Stimulated activated CD4-positive, alpha-beta T cell treated with anti-CD3 and anti-CD28 coated beads, Interleukin-2, amount 100 ng/mL, for 48 hours (primary cell): Measurements from ENCODE around the gene PRH1.

ENCODE experiments used
- DNase-seq, 2 donors: peaks; one replicate each; pipeline ENCODE4 v3.0.0-alpha.2; 2020

Gene PRH1

DNA sequence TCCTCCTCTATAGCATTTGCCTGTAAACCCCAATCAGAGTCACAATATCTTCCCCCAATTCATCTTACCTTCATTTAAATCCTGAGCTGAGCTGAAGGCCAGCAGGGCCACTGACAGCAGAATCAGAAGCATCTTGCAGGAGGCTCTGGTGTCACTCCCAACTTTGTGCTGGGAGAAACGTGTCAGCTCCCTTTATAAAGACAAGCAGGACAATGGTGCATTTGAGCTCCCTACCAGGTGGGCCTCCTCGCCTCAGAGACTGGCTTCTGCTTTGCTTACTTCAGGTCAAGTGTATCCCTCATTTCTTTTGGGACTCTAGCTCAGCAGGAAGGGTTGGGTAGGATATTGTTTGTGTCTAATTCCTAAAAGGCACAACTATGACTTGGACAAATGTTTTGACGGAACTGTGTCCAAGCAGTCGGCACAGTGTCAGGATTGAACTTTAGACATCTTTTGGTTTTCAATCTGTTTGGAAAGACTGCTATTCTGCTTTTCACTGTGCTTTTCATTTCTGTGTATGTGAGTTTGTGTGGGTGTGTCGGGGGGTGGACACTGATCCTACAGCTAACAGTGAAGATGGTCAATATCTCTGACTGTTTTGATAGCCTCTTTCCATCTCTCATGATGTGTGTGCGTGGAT is at the start of gene PRH1:
TSS of gene PRH1 (minus strand) at position 170 of the 640 bp plus-strand sequence. CDS start at position 132, 38 bp downstream.
- no peak for DNase-seq

DNA sequence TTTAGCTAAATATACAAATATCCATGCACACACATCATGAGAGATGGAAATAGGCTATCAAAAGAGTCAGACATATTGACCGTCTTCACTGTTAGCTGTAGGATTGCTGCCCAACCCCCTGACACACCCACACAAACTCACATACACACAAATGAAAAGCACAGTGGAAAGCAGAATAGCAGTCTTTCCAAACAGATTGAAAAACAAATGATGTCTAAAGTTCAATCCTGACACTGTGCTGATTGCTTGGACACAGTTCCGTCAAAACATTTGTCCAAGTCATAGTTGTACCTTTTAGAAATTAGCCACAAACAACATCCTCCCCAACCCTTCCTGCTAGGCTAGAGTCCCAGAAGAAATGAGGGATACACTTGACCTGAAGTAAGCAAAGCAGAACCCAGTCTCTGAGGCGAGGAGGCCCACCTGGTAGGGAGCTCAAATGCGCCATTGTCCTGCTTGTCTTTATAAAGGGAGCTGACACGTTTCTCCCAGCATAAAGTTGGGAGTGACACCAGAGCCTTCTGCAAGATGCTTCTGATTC is 44.8 kb upstream of the PRH1 start, which contains the start of gene PRH2:
TSS of gene PRH2 (plus strand) at position 491 of the 541 bp plus-strand sequence. CDS start at position 529, 38 bp downstream.
- no peak for DNase-seq

DNA sequence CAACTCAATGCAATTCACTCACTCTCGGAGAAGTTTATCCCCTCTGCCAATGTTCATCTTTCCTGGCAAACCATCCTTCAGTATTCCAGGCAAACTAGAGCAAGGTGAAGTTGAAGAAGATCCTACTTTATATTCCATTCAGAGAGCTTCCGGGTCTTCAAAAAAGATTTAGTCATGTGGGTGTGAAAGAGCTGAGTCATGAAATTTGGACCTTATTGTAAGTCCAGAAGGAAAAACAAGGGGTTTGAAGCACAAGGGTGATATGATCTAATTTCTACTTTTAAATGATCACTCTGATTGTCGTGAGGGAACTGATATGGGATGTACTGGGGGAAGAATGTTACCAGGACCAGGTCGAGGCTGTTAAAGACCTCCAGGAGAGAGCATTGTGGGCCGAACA is 42.2 kb upstream of the PRH1 start:
- DNase-seq = no peak

DNA sequence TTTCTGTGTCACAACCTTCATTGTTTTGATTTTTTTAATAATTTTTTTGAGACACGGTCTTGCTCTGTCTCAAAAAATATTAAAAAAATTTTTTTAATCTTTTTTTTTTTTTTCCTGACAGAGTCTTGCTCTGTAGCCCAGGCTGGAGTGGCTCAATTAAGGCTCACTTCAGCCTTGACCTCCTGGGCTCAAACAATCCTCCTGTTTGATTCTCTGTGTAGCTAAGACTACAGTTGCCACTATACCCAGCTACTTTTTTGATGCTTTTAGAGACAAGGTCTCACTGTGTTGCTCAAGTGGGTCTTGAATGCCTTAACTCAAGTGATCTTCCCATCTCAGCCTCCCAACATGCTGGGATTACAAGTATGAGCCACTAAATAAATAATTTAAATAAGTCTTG is 35.8 kb upstream of the PRH1 start:
- no peak for DNase-seq

DNA sequence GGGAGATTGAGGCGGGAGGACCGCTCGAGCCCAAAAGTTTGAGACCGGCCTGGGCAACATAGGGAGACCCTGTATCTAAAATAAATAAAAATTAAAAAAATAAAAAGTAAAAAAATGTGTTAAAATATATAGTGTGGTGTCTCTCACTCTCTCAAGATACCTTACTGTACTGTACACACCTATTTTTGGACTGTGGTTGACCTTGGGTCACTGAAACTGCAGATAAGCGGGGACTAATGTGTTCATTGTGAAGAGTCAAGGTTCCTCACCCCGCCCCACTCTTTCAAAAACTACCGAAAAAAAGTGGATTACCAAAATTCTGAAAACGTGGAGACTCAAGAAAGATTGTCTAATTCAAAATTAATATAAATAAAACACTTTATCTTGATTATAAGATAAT is 26.3 kb upstream of the PRH1 start:
- DNase-seq = no peak

DNA sequence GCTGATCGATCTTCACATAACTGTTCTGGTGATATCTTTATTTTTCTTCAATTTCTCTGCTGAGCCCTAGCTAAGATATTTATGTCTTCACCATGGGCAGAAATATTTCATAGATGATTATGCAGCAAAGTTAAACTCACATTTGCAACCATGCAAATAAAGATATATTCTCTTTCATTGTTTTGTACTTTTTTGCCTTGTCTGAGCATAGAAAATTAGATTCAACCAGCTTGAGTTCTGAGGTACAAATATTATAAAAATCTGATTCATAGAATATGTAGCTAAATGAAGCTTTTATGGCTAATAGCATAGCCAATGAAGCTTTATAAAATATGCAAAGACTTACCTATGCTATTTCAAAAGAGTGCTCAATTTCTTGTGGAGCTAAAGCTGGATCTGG is 25.4 kb upstream of the PRH1 start, which contains the start of gene TAS2R13:
TSS of gene TAS2R13 (minus strand) at position 101 of the 400 bp plus-strand sequence. CDS start 264 bp downstream, outside the sequence.
- no peak for DNase-seq

DNA sequence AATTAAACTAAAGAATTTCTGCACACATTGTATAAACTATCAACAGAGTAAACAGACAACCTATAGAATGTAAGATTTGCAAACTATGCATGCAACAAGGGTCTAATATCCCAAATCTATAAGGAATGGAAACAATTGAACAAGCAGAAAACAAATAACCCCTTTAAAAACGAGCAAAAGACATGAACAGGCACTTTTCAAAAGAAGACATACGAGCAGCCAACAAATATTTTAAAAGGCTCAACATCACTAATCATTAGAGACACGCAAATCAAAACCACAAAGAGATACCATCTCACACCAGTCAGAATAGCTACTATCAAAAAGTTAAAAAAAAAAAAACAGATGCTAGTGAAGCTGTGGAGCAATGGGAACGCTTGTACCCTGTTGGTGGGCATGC is 20.6 kb upstream of the PRH1 start:
- no peak for DNase-seq

DNA sequence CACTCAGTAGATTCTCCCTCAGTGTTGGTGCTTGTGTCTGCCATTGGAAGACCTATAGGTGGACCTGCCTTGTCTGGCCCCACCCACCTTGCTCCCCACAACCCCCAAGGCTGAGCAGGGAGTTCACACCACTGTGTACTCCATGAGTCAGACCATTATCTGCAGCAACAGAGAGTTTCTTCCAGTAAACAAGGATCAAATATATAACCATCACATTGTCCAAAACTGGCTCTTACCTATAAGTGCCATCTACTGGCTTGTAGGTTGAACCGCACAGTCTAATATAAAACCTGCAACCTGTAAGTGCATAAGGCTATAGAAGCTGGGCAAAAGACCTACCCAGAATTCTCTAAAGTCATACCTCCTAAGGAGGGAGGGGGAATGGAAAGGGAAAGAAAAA is 17.4 kb upstream of the PRH1 start:
- no peak for DNase-seq

DNA sequence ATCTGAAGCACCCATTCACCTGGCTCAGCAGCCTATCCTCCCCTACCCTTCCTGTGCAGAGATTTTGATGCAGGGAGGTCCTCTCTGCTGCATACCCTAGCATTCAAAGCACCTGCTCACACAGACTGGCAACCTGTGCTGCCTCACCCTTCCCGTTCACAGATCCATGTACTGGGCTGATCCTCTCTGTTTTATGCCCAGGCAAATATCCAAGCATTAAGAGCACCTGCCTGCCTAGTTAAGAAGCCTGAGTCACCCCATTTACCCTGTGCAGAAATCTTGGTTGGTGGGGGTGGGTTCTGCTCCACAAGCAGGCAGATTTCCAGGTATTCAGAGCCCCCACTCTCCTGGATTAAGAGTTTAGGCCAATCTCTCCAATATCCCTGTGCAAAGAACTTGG is 16.9 kb upstream of the PRH1 start:
- no peak for DNase-seq

DNA sequence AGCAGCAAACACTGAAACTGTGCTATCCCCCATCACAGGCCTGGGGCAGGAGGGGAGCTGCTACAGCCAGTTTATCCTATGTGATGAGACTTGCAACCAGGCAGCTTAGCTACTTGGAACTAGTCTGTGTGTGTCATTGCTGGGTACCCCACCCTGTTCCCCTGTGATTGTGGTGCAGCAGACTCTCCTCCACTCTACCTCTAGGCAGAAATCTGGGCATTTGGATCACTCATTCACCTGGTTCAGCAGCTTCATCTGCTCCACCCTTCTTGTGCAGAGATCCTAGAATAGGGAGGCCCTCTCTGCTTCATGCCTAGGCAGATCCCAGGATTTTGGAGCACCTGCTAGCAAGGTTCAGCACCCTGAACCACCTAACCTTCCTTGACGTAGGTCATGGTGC is 16.5 kb upstream of the PRH1 start:
- no peak for DNase-seq

DNA sequence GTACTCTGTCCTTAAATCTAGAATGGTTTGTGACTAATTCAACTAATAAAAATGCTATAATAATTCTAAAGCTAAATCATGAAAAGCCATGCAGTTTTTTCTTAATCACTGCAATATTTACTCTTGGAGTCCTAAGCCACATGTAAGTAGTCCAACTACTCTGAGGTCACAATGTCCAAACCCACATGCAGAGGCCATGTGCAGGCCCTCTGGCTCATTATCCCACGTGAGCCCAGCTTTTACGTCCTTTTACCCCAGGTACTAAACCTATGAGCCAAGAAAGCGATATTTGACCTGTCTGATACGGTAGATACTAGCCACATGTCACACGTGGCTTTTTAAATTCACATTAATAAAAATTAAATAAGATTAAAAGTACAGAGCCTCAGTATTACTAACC is 12.8 kb upstream of the PRH1 start:
- no peak for DNase-seq

DNA sequence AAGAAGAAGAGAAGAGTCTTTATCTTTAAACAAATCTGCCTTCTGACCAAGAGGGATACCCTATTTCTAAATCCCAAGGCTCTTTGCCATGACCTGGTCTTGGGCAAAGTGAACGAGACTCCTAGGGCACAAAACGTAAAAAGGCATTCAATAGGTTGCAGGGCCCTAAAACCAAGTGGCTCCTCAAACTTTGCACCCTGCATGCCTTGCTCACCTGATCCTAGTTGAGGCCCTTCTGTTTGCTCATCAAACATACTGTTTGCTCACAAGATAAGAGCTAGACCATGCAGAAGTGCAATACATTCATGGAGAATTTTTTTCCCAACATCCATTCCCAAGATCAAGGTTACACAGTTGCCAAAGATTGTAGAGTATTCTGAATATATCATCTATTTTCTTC is 7.9 kb upstream of the PRH1 start:
- no peak for DNase-seq

DNA sequence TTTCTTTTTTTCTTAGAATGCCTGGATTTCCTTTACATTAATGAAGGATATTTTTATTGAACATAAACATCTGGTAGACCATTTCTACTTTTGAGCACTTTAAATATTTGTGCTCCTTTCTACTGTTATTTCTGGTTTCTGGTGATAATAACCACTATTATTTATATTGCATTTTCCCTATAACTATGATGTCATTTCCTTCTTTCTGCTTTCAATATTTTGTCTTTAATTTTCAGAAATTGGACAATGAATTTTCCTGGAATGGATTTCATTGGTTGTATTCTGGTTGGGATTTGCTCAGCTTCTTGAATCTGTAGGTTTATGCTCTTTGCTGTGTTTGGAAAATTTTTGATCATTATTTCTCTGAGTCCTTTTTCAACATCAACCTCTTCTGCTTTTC is 5.2 kb upstream of the PRH1 start:
- no peak for DNase-seq

DNA sequence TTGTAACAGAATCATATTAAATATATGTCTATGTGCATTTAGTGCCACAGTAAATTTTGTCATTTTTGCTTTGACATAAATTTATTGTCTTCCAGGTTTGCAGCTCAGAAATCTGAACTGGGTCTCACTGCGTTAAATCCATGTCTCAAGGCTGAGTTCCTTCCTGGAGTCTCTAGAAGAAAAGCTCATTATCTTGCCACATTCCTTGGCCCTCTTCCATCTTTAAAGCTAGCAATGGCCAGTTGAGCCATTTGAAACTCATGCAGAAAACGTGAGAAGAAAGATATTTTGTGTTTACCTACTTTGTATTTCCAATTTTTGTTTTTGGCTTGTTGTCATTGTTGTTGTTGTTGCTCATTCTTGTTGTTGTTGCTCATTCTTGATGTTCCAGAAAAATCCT is 10.7 kb downstream of the PRH1 start:
- DNase-seq = no peak

DNA sequence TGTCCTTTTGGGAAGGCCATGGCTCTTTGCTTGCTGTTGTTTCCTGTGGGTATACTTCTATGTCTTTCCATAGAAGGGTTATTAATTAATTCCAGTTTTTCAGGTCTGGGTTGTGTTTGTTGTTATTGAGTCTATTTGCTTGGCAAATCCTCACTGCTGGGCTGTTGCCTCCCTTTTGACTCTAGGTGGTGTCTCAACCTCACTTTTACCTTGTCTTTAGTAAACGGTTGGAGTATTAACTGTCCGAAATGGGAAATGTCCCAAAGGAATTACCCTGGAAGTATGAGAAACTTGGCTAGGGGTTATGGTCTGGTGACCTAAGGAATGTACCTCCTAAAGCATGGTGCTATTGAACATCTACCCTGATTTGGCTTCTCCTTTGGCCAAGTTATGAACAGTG is 16.7 kb downstream of the PRH1 start:
- no peak for DNase-seq

DNA sequence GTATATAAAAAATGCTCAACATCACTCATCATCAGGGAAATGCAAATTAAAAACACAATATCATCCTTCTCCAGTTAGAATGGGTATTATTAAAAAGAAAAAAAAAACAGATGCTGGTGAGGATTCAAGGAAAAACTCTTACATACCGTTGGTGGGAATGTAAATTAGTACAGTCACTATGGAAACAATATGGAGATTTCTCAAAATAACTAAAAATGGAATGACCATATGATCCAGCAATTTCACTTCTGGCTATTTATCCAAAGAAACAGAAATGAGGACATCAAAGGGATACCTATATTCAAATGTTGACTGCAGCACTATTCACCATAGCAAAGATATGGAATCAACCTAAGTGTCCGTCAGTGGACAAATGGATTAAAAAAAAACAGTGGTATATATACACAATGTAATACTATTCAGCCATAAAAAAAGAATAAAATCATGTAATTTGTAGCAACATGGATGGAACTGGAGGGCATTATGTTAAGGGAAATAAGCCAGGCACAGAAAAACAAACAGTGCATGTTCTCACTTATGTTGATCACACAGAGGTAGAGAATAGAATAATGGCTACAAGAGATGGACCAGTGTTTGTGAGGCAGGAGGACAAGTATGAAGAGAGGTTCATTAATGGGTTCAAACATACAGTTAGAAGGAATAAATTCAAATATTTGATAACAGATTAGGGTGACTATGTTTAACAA is 20.4 kb downstream of the PRH1 start:
- DNase-seq = no peak

DNA sequence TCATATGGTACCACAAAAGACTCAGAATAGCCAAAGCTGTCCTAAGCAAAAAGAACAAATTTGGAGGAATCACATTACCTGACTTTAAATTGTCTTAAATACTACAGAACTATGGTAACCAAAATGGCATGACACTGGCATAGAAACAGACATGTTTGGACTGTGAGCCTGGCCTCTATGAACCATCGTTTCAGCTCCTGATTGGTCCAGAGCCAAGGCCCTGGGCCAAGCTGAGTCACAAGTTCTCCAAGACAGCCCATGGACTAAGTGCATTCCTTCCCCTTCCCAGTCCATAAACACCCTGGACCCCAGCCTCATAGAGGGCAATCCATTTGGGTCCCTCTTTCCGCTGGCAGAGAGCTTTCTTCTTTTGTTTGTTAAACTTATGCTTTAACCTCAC is 22.7 kb downstream of the PRH1 start:
- no peak for DNase-seq

DNA sequence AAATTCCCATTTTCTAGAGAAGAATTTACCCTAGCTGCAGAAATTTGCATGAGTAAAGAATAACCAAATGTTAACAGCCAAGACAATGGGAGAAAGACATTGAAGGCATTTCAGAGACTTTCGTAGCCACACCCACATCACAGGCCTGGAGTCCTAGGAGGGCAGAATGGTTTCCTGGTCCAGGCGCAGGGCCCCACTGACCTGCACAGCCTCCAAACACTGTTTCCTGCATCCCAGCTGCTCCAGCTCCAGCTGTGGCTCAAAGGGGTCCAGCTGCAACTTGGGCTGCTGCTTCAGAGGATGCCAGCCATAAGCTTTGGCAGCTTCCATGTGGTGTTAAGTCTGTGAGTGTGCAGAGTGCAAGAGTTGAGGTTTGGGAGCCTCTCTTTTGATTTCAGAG is 28.2 kb downstream of the PRH1 start:
- no peak for DNase-seq

DNA sequence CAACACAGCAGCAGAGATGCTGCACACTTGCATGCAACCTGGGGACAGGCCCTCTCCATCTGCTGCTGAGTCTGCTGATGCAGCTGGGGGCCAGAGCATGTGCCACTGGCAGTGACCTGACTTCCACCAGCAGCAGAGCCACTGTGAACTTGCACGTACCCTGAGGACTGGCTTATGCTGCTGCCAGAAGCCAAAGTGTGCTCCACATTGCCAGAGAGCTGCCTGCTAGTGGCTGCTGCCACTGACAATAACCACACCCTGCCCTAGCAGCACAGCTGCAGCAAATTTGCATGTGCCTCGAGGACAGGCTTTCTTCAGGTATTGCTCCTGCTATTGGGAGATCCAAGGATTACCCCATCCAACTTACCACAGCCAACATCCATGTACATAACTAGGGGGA is 30.3 kb downstream of the PRH1 start:
- DNase-seq = no peak

DNA sequence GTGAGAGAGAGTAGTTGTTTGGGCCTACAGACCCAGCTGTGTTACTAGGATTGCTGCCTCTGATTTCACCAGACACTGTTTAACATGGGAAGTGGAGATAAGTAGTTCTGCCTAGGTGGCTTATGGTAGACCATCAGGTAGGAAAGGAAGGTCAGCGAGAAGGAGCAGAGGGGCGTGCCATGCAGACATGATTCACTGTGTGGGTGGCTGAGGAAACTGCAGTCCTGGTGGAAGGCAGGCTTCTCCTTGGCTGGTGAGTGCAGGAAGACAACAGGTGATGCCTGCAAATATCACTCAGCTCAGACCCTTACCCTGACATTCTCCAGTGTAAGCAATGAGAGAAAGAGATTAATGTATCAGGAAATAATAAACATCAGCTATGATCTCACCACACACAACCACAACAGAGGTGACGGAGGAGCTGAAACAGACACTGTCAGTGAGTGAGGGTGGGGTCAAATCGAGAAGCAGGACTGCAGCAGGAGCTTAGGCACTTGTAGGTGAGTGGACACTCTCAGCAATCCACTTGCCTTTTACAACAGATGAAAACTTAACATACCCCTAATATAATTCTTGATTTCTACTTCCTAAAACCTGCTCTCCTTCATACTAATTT is 32.7 kb downstream of the PRH1 start:
- DNase-seq = no peak

DNA sequence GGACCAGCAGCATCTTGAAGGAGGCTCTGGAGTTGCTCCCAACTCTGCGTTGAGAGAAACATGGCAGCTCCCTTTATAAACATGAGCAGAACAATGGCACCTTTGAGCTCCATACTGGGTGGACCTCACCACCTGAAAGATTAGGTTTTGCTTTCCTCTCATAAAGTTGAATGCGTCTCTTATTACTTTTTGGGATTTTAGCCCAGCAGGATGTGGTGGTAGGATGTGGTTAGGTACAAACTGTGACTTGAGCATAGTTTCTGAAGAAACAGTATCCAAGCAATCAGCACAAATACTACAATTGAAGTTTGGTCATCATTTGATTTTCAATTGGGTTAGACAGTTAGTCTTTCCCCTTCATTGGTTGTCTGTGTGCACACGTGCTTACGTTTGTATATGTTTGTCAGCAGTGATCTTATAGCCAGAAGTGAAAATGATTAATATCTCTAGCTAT is 34.6 kb downstream of the PRH1 start, which contains the start of gene PRR4:
TSS of gene PRR4 (minus strand) at position 51 of the 454 bp plus-strand sequence. CDS start at position 13, 38 bp downstream.
- no peak for DNase-seq

DNA sequence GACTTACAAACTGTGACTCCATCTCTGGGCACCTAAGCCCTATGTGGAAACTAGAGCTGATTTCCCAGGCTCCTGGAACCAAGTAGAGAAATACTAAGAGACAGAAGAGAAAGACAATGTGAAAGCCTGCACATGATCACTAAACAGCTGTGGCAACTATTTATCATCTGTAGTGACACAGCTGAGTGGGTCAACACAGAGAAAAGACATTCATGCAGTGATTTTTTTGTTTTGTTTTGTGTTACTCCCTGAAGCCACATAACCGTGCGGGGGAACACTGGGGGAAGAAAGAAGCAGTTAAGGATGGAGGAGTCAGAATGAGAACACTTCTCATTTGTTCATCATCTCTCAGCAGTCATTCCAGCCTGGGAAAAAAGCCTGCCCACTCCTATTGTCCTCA is 36.3 kb downstream of the PRH1 start:
- DNase-seq = no peak

DNA sequence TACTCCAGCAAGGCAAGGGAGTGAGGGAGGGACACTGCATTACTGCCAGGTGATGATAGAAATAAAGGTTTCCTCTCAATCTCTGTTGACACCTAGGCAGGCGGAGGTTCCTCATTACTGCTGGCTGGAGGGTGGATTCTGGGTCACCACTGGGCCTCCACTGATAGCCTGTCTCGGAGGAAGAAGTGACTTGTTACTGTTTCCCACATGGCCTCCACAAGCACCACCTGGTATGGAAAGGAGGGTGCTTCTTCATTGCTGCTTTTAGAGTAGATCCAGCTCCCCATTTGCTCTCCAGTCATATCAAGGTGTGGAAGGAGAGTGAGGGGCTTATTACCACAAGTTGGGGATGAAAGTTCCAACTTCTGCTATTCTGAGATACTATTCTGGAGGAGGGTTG is 41.2 kb downstream of the PRH1 start:
- DNase-seq = no peak

DNA sequence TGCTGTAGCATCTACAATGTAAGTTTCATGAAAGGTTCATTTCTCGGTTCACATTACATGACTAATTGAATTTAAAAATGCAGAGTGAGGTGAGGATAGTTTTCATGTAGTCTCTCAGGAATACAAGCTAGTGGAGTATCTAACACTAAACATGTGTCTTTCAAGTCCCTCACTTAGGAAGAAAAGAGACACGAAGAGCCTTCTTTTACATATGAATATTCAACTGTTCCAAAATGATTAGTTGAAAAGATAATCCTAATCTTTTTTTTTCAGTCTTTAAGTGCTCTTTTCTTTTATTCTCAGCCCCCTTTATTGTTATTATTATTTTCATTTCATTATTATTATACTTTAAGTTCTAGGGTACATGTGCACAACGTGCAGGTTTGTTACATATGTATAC is 45.6 kb downstream of the PRH1 start:
- DNase-seq = no peak
